Thyroid gland (tissue), 4 donors: ENCODE data around the gene RALY.

Experiments used
- CTCF ChIP-seq, 6 experiments: fragments of 200-600 bp in 3 of 6; fragments of 450-650 bp in 3 of 6; sonication (generic) in 3 of 6; IDR thresholded peaks; one replicate each; pipeline ENCODE4 v1.5.1; 2016 to 2019; ENCODE audit warnings: antibody characterized with exemption in 6 of 6, mild to moderate bottlenecking in 2 of 6, inconsistent platforms in 1 of 6, moderate library complexity in 1 of 6
- POLR2A ChIP-seq, 2 donors: fragments of 450-650 bp; IDR thresholded peaks; one replicate each; pipeline ENCODE4 v1.6.1; 2017; ENCODE audit warnings: antibody characterized with exemption in 2 of 2, mild to moderate bottlenecking in 2 of 2, moderate library complexity in 1 of 2

DNA sequence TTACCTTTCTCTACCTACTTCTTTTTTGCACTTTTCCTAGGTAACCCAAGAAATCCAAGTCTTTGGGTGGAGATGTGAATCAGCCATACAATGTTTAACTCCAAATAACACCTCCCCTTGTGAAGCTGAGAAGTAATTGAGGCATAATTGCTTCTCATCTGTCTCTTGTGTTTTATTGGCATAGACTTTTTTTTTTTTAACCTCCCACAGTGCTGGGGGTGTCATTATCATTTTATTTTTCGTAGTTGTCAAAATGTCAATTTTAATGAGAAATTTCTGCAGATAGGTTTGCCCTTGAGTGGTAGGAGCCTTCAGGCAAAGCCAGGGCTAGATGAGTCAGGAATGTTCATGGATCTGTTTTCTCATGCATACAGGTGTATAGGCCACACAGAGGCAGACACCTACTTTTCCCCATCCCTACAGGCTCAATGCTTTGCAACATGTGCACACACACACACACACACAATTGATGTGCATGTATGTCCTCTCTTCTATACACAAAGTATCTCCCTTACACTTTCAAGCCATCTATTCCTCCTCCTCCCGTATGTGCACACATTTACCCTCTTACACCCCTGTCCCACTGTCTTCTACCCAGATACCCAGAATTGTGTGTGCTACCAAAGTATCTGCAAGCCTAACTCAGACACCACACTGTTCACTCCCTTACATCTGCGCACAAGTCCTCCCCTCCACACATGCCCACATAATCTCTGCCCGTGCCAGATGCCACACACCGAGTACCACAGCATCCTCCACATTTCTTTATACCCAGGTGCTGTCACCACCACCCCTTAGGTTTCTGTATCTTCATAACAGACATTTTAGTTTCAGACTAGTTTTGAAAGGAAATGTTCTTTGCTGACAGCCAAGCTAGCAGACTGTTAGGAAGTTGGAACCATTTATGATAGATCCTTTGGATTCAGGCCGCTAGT lies 22.0 kb downstream of the RALY start:
- TF ChIP-seq CTCF (IDR thresholded peaks at IDR 0.05) (no peak), POLR2A (IDR thresholded peaks at IDR 0.05) (no peak)
